ACC112 (cell line): ENCODE measurements around the gene SNN.

ENCODE experiments used
- H2AFZ ChIP-seq: fragments of 200-600 bp; sonication (generic); one replicate; pipeline ENCODE4 v1.6.0; 2017; ENCODE audit warnings: antibody characterized with exemption, low read length; ENCODE audit not compliant: unreplicated experiment
- H3K27ac ChIP-seq: fragments of 200-600 bp; sonication (generic); 2 replicates; pipeline ENCODE4 v1.5.1; 2014; ENCODE audit warnings: low read depth, mild to moderate bottlenecking, antibody characterized with exemption, low read length, moderate library complexity
- H3K27me3 ChIP-seq: fragments of 200-600 bp; sonication (generic); 2 replicates; pipeline ENCODE4 v1.6.1; 2014; ENCODE audit warnings: mild to moderate bottlenecking, antibody characterized with exemption, low read length, moderate library complexity, mixed read lengths; ENCODE audit not compliant: insufficient read depth
- H3K36me3 ChIP-seq: fragments of 200-600 bp; sonication (generic); 2 replicates; pipeline ENCODE4 v1.6.1; 2016; ENCODE audit warnings: mild to moderate bottlenecking, antibody characterized with exemption, low read length, moderate library complexity, mixed read lengths; ENCODE audit not compliant: insufficient read depth
- H3K4me1 ChIP-seq: fragments of 200-600 bp; sonication (generic); one replicate; pipeline ENCODE4 v1.6.1; 2016; ENCODE audit warnings: low read length, mixed read lengths; ENCODE audit not compliant: insufficient read depth, unreplicated experiment, control insufficient read depth
- H3K4me3 ChIP-seq: fragments of 200-600 bp; sonication (generic); 2 replicates; pipeline ENCODE4 v1.5.1; 2014; ENCODE audit warnings: mild to moderate bottlenecking, low read depth, low read length
- H3K79me2 ChIP-seq: fragments of 200-600 bp; sonication (generic); one replicate; pipeline ENCODE4 v1.6.0; 2016; ENCODE audit warnings: low read length; ENCODE audit not compliant: control insufficient read depth, unreplicated experiment, insufficient read depth

SNN gene

DNA sequence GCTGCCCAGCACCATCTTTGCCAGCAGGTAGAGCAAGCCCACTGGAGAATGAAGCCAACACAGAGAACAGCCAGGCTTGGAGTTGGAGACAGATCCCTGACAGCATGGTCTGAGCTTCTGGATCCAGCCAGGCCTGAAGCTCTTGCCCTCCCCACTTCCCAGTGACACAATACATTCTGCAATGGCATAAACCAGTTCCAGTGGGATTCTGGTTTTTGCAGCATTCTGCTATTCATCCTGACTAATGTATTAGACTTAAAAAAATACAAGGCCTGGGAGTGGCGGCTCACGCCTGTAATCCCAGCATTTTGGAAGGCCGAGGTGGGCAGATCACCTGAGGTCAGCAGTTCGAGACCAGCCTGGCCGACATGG, 41.0 kb upstream of the SNN start:
- H3K79me2 ChIP-seq = no peaks in the 10 kb centered on the region
- H3K4me3 ChIP-seq = no peak overlapping the region
- peak overlapping the region; percentile 69 for H3K27ac ChIP-seq
- H3K4me1 ChIP-seq = peaks cover 18% of the 10 kb centered on the region
- no peaks in the 10 kb centered on the region for H3K27me3 ChIP-seq
- no peak overlapping the region for H2AFZ ChIP-seq
- H3K36me3 ChIP-seq = no peaks in the 10 kb centered on the region

DNA sequence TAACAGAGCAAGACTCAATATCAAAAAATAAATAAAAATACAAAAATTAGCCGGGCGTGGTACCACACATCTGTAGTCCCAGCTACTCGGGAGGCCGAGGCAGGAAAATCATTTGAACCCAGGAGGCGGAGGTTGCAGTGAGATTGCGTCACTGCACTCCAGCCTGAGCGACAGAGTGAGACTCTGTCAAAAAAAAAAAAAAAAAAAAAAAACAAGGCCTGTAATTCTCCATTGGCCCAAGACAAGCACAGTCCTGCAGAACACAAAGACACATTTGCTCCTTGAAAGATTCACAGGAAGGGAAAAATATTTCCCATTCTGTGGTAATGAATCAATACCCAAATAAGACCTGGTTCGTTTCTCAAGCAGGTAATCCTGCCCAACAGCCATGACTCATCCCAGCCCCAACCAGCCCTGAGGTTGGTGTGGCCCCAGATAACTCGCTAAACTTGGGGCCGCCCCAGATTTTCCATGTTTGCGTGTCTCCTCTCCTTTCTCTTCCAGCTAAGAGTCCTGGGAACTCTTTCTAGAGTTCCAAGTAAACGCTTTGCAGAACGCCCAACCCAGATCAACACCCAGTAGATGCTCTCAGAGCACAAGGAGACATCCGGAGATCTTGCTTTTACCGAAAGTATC, 40.3 kb upstream of the SNN start:
- H3K79me2 ChIP-seq = no peaks in the 10 kb centered on the region
- no peaks in the 10 kb centered on the region for H3K27me3 ChIP-seq
- peaks cover 21% of the 10 kb centered on the region for H3K4me1 ChIP-seq
- H3K4me3 ChIP-seq = no peak overlapping the region
- H3K36me3 ChIP-seq = no peaks in the 10 kb centered on the region
- H3K27ac ChIP-seq = peak overlapping the region; percentile 69
- H2AFZ ChIP-seq = peak overlapping the region; percentile 97

- H3K79me2 ChIP-seq = no peaks in the 10 kb centered on the region
- H3K36me3 ChIP-seq = no peaks in the 10 kb centered on the region
- H2AFZ ChIP-seq = no peak overlapping the region
- H3K4me3 ChIP-seq = no peak overlapping the region
- peaks cover 33% of the 10 kb centered on the region for H3K4me1 ChIP-seq
- no peaks in the 10 kb centered on the region for H3K27me3 ChIP-seq
- no peak overlapping the region for H3K27ac ChIP-seq
Measured at GRCh38 chr16:11629071-11630030, 38.9 kb upstream of the SNN start.

DNA sequence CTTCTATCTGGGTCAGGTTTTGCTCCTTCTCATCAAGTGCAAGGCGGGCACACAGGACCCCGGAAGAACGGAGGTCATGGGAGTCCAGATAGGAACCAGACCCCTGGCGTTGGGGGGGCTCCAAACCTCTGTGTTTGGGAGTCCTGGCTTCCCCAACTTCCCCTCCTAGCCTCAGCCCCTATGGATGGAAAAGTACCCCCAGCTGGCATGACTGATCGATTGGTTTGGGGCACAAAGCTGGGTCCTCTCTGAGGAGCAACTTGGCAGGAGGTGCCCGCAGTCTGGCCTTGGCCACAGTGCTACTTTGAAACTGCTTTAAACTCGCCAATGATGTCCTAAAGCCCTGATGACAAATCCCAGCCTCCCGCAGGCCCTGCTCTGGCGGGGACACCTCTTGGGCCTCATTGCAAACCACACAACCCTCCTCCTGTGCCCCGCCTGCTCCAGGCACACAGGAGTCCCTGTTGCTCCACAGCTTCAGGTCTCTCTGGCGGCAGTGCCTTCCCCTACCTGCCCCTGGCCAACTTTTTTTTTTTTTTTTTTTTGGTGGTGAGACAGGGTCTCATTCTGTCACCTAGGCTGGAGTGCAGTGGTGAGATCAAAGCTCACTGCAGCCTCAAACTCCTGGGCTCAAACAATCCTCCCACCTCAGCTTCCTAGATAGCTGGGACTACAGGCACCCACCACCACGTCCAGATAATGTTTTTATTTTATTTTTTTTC, 38.0 kb upstream of the SNN start:
- Histone ChIP-seq H3K4me1 (peaks cover 34% of the 10 kb centered on the region), H3K79me2 (no peaks in the 10 kb centered on the region), H3K27me3 (no peaks in the 10 kb centered on the region), H3K27ac (no peak overlapping the region), H3K4me3 (no peak overlapping the region), H3K36me3 (no peaks in the 10 kb centered on the region), H2AFZ (no peak overlapping the region)

GRCh38 chr16:11630768-11631056, 37.5 kb upstream of the SNN start:
- Histone ChIP-seq H3K27ac (no peak overlapping the region), H3K4me1 (peaks cover 34% of the 10 kb centered on the region), H3K79me2 (no peaks in the 10 kb centered on the region), H2AFZ (no peak overlapping the region), H3K4me3 (no peak overlapping the region), H3K27me3 (no peaks in the 10 kb centered on the region), H3K36me3 (no peaks in the 10 kb centered on the region)

DNA sequence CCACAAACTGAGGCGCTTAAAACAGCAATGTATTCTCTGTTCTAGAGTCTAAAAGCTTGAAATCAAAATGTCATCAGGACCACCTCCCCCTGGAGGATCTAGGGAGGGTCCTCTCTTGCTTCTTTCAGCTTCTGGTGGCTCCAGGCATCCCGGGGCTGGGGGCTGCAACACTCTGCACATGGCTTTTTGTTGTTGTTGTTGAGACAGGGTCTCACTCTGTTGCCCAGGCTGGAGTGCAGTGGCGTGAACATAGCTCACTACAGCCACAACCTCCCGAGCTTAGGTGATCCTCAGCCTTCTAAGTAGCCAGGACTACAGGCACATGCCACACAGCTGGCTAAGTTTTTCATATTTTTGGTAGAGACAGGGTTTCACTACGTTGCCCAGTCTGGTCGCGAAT, 37.0 kb upstream of the SNN start:
- no peaks in the 10 kb centered on the region for H3K36me3 ChIP-seq
- peaks cover 34% of the 10 kb centered on the region for H3K4me1 ChIP-seq
- no peak overlapping the region for H3K27ac ChIP-seq
- H3K4me3 ChIP-seq = no peak overlapping the region
- no peaks in the 10 kb centered on the region for H3K27me3 ChIP-seq
- H2AFZ ChIP-seq = no peak overlapping the region
- no peaks in the 10 kb centered on the region for H3K79me2 ChIP-seq

- Histone ChIP-seq H3K4me1 (peaks cover 30% of the 10 kb centered on the region), H2AFZ (peak overlapping the region; percentile 15), H3K27me3 (no peaks in the 10 kb centered on the region), H3K27ac (peak overlapping the region; percentile 38), H3K79me2 (no peaks in the 10 kb centered on the region), H3K4me3 (peak overlapping the region; percentile 14; the same call in 1 of the 2 replicates), H3K36me3 (no peaks in the 10 kb centered on the region)
Measured at GRCh38 chr16:11632455-11632939, 35.8 kb upstream of the SNN start.

DNA sequence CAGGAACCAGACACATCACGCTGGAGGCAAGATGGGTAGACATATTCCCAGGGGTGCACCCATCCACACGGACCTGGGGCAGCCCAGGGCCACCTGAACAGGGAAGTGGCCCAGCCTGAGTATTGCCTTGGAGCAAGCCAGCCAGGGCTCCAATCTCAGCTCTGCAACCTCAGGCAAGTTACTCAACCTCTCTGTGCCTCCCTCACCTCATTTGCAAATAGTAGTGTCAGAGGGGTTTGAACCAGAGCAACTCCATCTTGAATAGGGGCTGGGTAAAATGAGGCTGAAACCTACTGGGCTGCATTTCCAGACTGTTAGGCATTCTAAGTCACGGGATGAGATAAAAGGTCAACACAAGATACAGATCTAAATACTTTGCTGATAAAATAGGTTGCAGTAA, 35.1 kb upstream of the SNN start:
- peak overlapping the region; percentile 15 for H2AFZ ChIP-seq
- no peaks in the 10 kb centered on the region for H3K27me3 ChIP-seq
- no peak overlapping the region for H3K4me3 ChIP-seq
- H3K4me1 ChIP-seq = peaks cover 26% of the 10 kb centered on the region
- H3K79me2 ChIP-seq = no peaks in the 10 kb centered on the region
- H3K27ac ChIP-seq = peak overlapping the region; percentile 38
- H3K36me3 ChIP-seq = no peaks in the 10 kb centered on the region

- H3K79me2 ChIP-seq = no peaks in the 10 kb centered on the region
- H3K27ac ChIP-seq = no peak overlapping the region
- no peak overlapping the region for H3K4me3 ChIP-seq
- no peak overlapping the region for H2AFZ ChIP-seq
- H3K27me3 ChIP-seq = no peaks in the 10 kb centered on the region
- H3K4me1 ChIP-seq = peaks cover 23% of the 10 kb centered on the region
- H3K36me3 ChIP-seq = no peaks in the 10 kb centered on the region
Measured at GRCh38 chr16:11634312-11634711, 33.9 kb upstream of the SNN start.

DNA sequence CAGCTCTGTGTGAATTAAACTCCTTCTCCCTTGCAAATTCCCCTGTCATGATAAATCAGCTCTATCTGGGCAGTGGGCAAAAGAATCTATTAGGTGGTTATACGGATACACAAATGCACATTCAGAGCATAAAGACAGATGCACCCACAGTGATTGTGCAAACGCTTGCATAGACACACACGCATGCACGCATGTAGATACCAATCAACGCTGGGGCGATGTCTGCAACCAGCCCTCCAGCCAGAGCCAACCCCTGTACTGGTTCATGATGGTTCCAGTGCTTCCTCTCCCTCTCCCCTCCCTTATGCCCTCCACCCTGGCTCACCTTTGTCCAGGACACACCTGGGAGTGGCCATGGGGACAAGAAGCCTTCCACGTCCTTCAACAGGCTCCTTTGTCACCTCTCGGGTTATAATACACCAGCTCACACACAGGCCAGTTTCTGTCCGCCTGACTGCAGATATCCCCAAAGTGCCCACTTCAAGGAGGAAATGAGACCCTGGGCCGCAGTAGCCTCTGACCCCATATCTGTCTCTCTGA, 33.1 kb upstream of the SNN start:
- Histone ChIP-seq H3K4me3 (no peak overlapping the region), H3K27ac (no peak overlapping the region), H3K79me2 (no peaks in the 10 kb centered on the region), H3K27me3 (no peaks in the 10 kb centered on the region), H3K36me3 (no peaks in the 10 kb centered on the region), H3K4me1 (peaks cover 29% of the 10 kb centered on the region), H2AFZ (no peak overlapping the region)
